Heart right ventricle (tissue), 16 donors: ENCODE measurements around the gene TMEM14A. TPM values are rescaled to one million over a fixed set of nuclear protein-coding genes. Genes with fewer than 3 reads are reported as not detected.
A peak's percentile ranks its signal among the peaks of the same experiment; 100 is the strongest.

Experiments
- ATAC-seq, 8 donors: fragments of 200-7000 bp; cut with Tn5 transposase; one replicate each; pipeline ENCODE4 v1.9.1; 2020; ENCODE audit warnings: mild to moderate bottlenecking in 8 of 8, moderate library complexity in 8 of 8, moderate number of reproducible peaks in 1 of 8
- DNase-seq, 2 donors: peaks; one replicate each; pipeline ENCODE4 v3.0.0-alpha.2; 2020
- H3K27ac ChIP-seq, 10 donors: fragments of 200-600 bp; sonication (generic) in 2 of 10; one replicate each; pipeline versions ENCODE4 v1.5.0 to v1.8.0; 2020 to 2022; ENCODE audit warnings: mild to moderate bottlenecking in 3 of 10
- H3K27me3 ChIP-seq, 7 donors: fragments of 200-600 bp; one replicate each; pipeline ENCODE4 v1.8.0; 2021 to 2022; ENCODE audit warnings: mild to moderate bottlenecking in 2 of 7
- H3K36me3 ChIP-seq, 9 donors: fragments of 200-600 bp; sonication (generic) in 1 of 9; one replicate each; pipeline versions ENCODE4 v1.5.0 to v1.8.0; 2020 to 2022; ENCODE audit warnings: mild to moderate bottlenecking in 2 of 9
- H3K4me1 ChIP-seq, 9 donors: fragments of 200-600 bp; sonication (generic) in 1 of 9; one replicate each; pipeline versions ENCODE4 v1.5.0 to v1.8.0; 2020 to 2022; ENCODE audit warnings: mild to moderate bottlenecking in 4 of 9
- H3K4me3 ChIP-seq, 10 donors: fragments of 200-600 bp; sonication (generic) in 2 of 10; one replicate each; pipeline versions ENCODE4 v1.5.0 to v1.8.0; 2020 to 2022; ENCODE audit warnings: mild to moderate bottlenecking in 7 of 10, moderate library complexity in 2 of 10
- H3K9me3 ChIP-seq, 11 donors: fragments of 200-600 bp in 10 of 11; sonication (generic) in 2 of 11; one replicate each; pipeline versions ENCODE4 v1.5.0 to v1.8.0; 2013 to 2022; ENCODE audit warnings: mild to moderate bottlenecking in 2 of 11, control low read depth in 1 of 11, moderate library complexity in 1 of 11
- CTCF ChIP-seq, 9 donors: fragments of 200-600 bp; sonication (generic) in 2 of 9; IDR thresholded peaks; one replicate each; pipeline versions ENCODE4 v1.5.0 to v1.8.0; 2021 to 2022; ENCODE audit warnings: antibody characterized with exemption in 9 of 9, mild to moderate bottlenecking in 5 of 9, moderate library complexity in 1 of 9
- WGBS, 2 donors: extraction: QIAGEN DNeasy Blood & Tissue Kit; methylation state at CpG; one replicate each; pipeline ENCODE4 v1.1.7; 2013; ENCODE audit warnings: inconsistent platforms in 1 of 2; 5-methylcytosine and 5-hydroxymethylcytosine counted together
- intact Hi-C, 10 donors: fragments of 100-400 bp; cut with DNase I; formaldehyde crosslinking; loops; one replicate each; pipeline versions ENCODE4 v1.11.1 to v1.14.2; 2022
- polyA plus RNA-seq, 2 donors: library from polyadenylated mRNA; stranded (reverse); fragments of 200-250 nt; gene quantifications; one replicate each; pipeline ENCODE4 v1.2.3, GENCODE V29; 2013
- total RNA-seq, 10 donors: library from RNA; stranded (reverse); fragmentation: NEBNext Ultra II Directional in 3 of 10; extraction: Animal tissue kit (Norgen Biotek cat#: 25700) in 3 of 10; gene quantifications; one replicate each; pipeline versions ENCODE4 v1.2.1 to v1.2.4, GENCODE V29; 2021 to 2023
- donor health status: Arrhythmogenic right ventricular cardiomyopathy.
- donor health status: ischemic (EF 13 %, LVEDD 7.1; RV severe dilation, severe dysfunction).
- donor health status: healthy with polysubstance abuse.
- donor health status: DM: no; HTN: yes; CAD: no.
- donor health status: DM: no; HTN: no; CAD: no.
- donor health status: ischemic (EF 25% LVEDD 6.9; RV normal size, moderate dysfunction).
- donor health status: ischemic (EF 25% LVEDD 5.7; RV mildly dilated, moderate dysfunction).
- donor health status: healthy.
- donor health status: DM: yes; HTN: yes; CAD: no.
- donor health status: Ischemic cardiomyopathy.
- donor health status: ischemic (EF 35%, LVEDD 5.7; RV mildly dilated, moderate dysfunction).
- donor health status: nonischemic (EF 11% LVEDD 7.7; RV severe dilation, severe dysfunction).
- donor health status: DM: yes; HTN: yes; CAD: no.
- donor health status: PGD.
- donor health status: ischemic (EF 29% LVEDD 5.4; RV normal size, mild dysfunction).
- donor health status: nonischemic (EF 23%, LVEDD 6.1; RV moderate dilation, normal function).

Gene TMEM14A
- total and polyA plus RNA-seq, 12 donors = 5.7 to 10.0 (median 6.9) TPM

DNA sequence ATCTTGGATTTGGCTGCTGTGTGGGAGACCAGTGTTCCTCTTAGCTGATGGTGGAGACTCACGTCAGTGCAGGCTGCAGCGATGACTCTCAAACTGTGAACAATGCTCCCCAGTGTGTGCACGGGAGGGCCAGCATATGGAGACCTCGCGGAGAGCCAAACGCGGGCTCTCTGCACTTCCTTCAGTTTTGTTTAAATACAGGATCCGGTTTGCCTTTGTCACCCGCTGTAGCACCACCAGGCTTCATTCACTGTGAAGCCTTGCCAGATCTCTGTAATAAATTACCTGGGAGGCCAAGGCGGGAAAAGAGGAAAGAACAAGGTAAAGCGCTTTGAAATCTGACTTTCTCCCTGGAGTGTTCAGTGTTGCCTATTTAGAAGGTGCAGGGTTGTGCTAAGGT lies 30.7 kb upstream of the TMEM14A start:
- H3K4me1 ChIP-seq = peaks cover 0 to 23% (median 0%) of the 10 kb centered on the region in 9 donors
- DNase-seq (no peak), ATAC-seq (peak in 2 of 8 donors; percentile 31 to 51)
- WGBS, 2 donors = 51% methylated on average over 11 of the region's 11 CpGs
- H3K36me3 ChIP-seq = no peaks in the 10 kb centered on the region
- intact Hi-C loops = no loop called here
- H3K27ac ChIP-seq = no peak overlapping the region
- H3K9me3 ChIP-seq = no peaks in the 10 kb centered on the region
- no peak overlapping the region for H3K4me3 ChIP-seq
- no peak for TF ChIP-seq CTCF (IDR thresholded peaks at IDR 0.05)
- H3K27me3 ChIP-seq = peaks cover 0 to 11% (median 7%) of the 10 kb centered on the region in 7 donors

DNA sequence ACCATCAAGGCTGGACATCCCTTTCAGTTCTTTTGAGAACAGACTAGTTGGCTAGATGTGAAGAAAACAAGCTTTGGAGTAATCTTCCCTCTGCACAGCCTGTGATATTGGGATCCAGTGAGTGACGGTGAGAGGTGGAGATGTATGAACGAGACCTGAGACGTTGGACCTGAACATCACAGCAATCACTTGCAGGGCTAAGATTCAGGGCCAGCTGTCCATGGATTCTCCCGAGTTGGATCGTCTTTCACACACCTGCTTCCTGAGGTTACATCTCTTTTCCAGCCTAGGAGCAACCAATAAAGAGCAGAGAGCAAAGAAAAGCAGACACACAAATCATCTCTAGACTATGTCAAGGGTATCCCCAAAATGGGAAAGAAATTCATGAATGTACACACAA lies 30.0 kb upstream of the TMEM14A start:
- peaks cover 0 to 23% (median 0%) of the 10 kb centered on the region in 9 donors for H3K4me1 ChIP-seq
- H3K27ac ChIP-seq = peak overlapping the region in 1 of 10 donors; percentile 49
- 75 to 76% methylated on average over 5 of the region's 5 CpGs for WGBS, 2 donors
- no peak for ATAC-seq
- no peaks in the 10 kb centered on the region for H3K9me3 ChIP-seq
- intact Hi-C loops = no loop called here
- no peak for TF ChIP-seq CTCF (IDR thresholded peaks at IDR 0.05)
- peaks cover 0 to 11% (median 7%) of the 10 kb centered on the region in 7 donors for H3K27me3 ChIP-seq
- no peaks in the 10 kb centered on the region for H3K36me3 ChIP-seq
- H3K4me3 ChIP-seq = no peak overlapping the region
- DNase-seq = no peak

DNA sequence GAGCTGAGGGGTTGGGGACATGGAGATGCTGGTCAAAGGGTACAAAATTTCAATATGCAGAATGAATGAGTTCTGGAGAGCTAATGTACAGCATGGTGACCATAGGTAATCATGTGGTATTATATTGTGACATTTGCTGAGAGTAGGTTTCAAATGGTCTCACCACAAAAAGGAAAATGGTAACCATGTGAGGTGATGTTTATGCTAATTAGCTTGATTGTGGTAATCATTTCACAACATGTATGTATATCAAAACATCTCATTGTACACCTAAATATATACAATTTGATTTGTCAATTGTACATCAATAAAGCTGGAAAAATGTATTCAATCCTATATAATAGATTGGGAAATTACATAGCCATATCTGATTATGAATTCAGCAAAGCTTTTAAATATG lies 29.5 kb upstream of the TMEM14A start:
- H3K36me3 ChIP-seq = no peaks in the 10 kb centered on the region
- H3K4me3 ChIP-seq = no peak overlapping the region
- H3K27ac ChIP-seq = peak overlapping the region in 1 of 10 donors; percentile 49
- H3K4me1 ChIP-seq = peaks cover 0 to 23% (median 0%) of the 10 kb centered on the region in 9 donors
- H3K9me3 ChIP-seq = no peaks in the 10 kb centered on the region
- TF ChIP-seq CTCF (IDR thresholded peaks at IDR 0.05) = no peak
- DNase-seq = no peak
- no peak for ATAC-seq
- intact Hi-C loops = no loop called here
- H3K27me3 ChIP-seq = peaks cover 0 to 11% (median 7%) of the 10 kb centered on the region in 7 donors

- WGBS, 2 donors = 39 to 51% methylated on average over 3 of the region's 3 CpGs
- no peaks in the 10 kb centered on the region for H3K36me3 ChIP-seq
- TF ChIP-seq CTCF (IDR thresholded peaks at IDR 0.05) = no peak
- no peaks in the 10 kb centered on the region for H3K9me3 ChIP-seq
- H3K27ac ChIP-seq = peak overlapping the region in 1 of 10 donors; percentile 49
- no peak overlapping the region for H3K4me3 ChIP-seq
- intact Hi-C loops = no loop called here
- H3K27me3 ChIP-seq = peaks cover 0 to 11% (median 7%) of the 10 kb centered on the region in 7 donors
- no peak for DNase-seq
- peaks cover 0 to 25% (median 0%) of the 10 kb centered on the region in 9 donors for H3K4me1 ChIP-seq
- ATAC-seq = peak in 4 of 8 donors; percentile 35 to 63 (median 48)
Observed at GRCh38 chr6:52641826-52642225, 29.1 kb upstream of the TMEM14A start.
